Measurements from ENCODE around the gene ECE1.

ECE1 gene

GRCh38 chr1:21307663-21308305, 17.5 kb upstream of the ECE1 start:
- no peak for DNase-seq (ENCODE audit: low read depth in 1 of 2, low spot score in 1 of 2)
- H3K27ac ChIP-seq (replicated peaks): no peak overlapping the region
- TF ChIP-seq POLR2AphosphoS5 (IDR thresholded peaks at IDR 0.05; ENCODE audit: low read depth) (no peak), CTCF (IDR thresholded peaks at IDR 0.05; ENCODE audit: insufficient read depth, low read length) (no peak), SPI1 (IDR thresholded peaks at IDR 0.05; ENCODE audit: borderline replicate concordance, low read depth) (no peak), GABPA (IDR thresholded peaks at IDR 0.05; ENCODE audit: low read depth) (no peak)
- TF ChIP-seq, protein P1, sequence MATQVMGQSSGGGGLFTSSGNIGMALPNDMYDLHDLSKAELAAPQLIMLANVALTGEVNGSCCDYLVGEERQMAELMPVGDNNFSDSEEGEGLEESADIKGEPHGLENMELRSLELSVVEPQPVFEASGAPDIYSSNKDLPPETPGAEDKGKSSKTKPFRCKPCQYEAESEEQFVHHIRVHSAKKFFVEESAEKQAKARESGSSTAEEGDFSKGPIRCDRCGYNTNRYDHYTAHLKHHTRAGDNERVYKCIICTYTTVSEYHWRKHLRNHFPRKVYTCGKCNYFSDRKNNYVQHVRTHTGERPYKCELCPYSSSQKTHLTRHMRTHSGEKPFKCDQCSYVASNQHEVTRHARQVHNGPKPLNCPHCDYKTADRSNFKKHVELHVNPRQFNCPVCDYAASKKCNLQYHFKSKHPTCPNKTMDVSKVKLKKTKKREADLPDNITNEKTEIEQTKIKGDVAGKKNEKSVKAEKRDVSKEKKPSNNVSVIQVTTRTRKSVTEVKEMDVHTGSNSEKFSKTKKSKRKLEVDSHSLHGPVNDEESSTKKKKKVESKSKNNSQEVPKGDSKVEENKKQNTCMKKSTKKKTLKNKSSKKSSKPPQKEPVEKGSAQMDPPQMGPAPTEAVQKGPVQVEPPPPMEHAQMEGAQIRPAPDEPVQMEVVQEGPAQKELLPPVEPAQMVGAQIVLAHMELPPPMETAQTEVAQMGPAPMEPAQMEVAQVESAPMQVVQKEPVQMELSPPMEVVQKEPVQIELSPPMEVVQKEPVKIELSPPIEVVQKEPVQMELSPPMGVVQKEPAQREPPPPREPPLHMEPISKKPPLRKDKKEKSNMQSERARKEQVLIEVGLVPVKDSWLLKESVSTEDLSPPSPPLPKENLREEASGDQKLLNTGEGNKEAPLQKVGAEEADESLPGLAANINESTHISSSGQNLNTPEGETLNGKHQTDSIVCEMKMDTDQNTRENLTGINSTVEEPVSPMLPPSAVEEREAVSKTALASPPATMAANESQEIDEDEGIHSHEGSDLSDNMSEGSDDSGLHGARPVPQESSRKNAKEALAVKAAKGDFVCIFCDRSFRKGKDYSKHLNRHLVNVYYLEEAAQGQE (IDR thresholded peaks at IDR 0.05; ENCODE audit: insufficient replicate concordance, low read depth): no peak
- no peak overlapping the region for H3K4me3 ChIP-seq (replicated peaks; ENCODE audit: insufficient read depth, low read length)
- H3K27me3 ChIP-seq (ENCODE audit: insufficient read depth, poor library complexity, severe bottlenecking): no peaks in the 10 kb centered on the region

GRCh38 chr1:21307210-21307609, 16.9 kb upstream of the ECE1 start:
- H3K27ac ChIP-seq (replicated peaks): no peak overlapping the region

DNA sequence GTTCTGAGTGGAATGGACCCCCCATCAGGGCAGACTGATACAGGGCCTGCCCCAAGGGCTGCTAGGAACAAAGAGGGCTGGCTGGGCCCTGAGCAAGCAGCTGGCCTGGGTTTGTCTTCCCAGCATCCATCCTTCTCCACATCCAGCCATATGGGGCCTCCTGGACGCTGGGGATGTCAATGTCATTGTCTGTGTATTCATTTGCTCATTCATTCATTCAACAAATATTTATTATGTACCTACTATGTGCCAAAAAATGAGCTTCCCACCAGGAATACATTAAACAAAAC, 15.6 kb upstream of the ECE1 start:
- Histone ChIP-seq H3K4me3 (replicated peaks; ENCODE audit: insufficient read depth, low read length) (no peak overlapping the region), H3K27me3 (ENCODE audit: insufficient read depth, poor library complexity, severe bottlenecking) (no peaks in the 10 kb centered on the region), H3K27ac (replicated peaks) (no peak overlapping the region)
- TF ChIP-seq, protein P1 (IDR thresholded peaks at IDR 0.05; ENCODE audit: insufficient replicate concordance, low read depth): no peak
- TF ChIP-seq GABPA (IDR thresholded peaks at IDR 0.05; ENCODE audit: low read depth) (no peak), SPI1 (IDR thresholded peaks at IDR 0.05; ENCODE audit: borderline replicate concordance, low read depth) (no peak), POLR2AphosphoS5 (IDR thresholded peaks at IDR 0.05; ENCODE audit: low read depth) (no peak), CTCF (IDR thresholded peaks at IDR 0.05; ENCODE audit: insufficient read depth, low read length) (no peak)
- no peak for DNase-seq (ENCODE audit: low read depth in 1 of 2, low spot score in 1 of 2)

More at GRCh38 chr1:21307210-21307609, 16.9 kb upstream of the ECE1 start:
- no peak for TF ChIP-seq CTCF (IDR thresholded peaks at IDR 0.05; ENCODE audit: insufficient read depth, low read length)
- TF ChIP-seq GABPA (IDR thresholded peaks at IDR 0.05; ENCODE audit: low read depth): no peak
- TF ChIP-seq SPI1 (IDR thresholded peaks at IDR 0.05; ENCODE audit: borderline replicate concordance, low read depth): no peak
- TF ChIP-seq, protein P1 (IDR thresholded peaks at IDR 0.05; ENCODE audit: insufficient replicate concordance, low read depth): no peak
- no peak for TF ChIP-seq POLR2AphosphoS5 (IDR thresholded peaks at IDR 0.05; ENCODE audit: low read depth)
- DNase-seq (ENCODE audit: low read depth in 1 of 2, low spot score in 1 of 2): no peak
- Histone ChIP-seq H3K27me3 (ENCODE audit: insufficient read depth, poor library complexity, severe bottlenecking) (no peaks in the 10 kb centered on the region), H3K4me3 (replicated peaks; ENCODE audit: insufficient read depth, low read length) (no peak overlapping the region)

All from HL-60 (cell line).